Activated CD8-positive, alpha-beta T cell treated with anti-CD3 and anti-CD28 coated beads for 36 hours (primary cell): Measurements from ENCODE around the gene LIN7C. TPM values are rescaled to one million over a fixed set of nuclear protein-coding genes. Genes with fewer than 3 reads are reported as not detected.

Experiments
- ATAC-seq: fragments of 200-7000 bp; cut with Tn5 transposase; one replicate; pipeline ENCODE4 v1.10.0; 2021; ENCODE audit warnings: mild to moderate bottlenecking, moderate library complexity
- CTCF ChIA-PET: fragments of 350-600 bp; sonication (Branson Sonifier 250); formaldehyde crosslinking; loops from one replicate; lab custom pipeline; 2021; ENCODE audit warnings: antibody characterized with exemption; lab: Charles Lee
- POLR2A ChIA-PET: fragments of 350-600 bp; sonication (Branson Sonifier 250); formaldehyde crosslinking; loops from one replicate; lab custom pipeline; 2021; ENCODE audit warnings: antibody characterized with exemption; lab: Charles Lee
- DNase-seq: peaks from one replicate; pipeline ENCODE4 v3.0.0-alpha.2; 2020
- H3K27ac Mint-ChIP-seq: one replicate; pipeline ENCODE4 v1.8.0; 2021; ENCODE audit warnings: mild to moderate bottlenecking, mixed read lengths
- H3K27me3 Mint-ChIP-seq: one replicate; pipeline ENCODE4 v1.8.0; 2021; ENCODE audit warnings: mixed read lengths
- H3K36me3 Mint-ChIP-seq: one replicate; pipeline ENCODE4 v1.8.0; 2021; ENCODE audit warnings: low read depth, mixed read lengths
- H3K4me1 Mint-ChIP-seq: one replicate; pipeline ENCODE4 v1.8.0; 2021; ENCODE audit warnings: low read depth, mixed read lengths
- H3K4me3 Mint-ChIP-seq: one replicate; pipeline ENCODE4 v1.8.0; 2021; ENCODE audit warnings: mild to moderate bottlenecking, moderate library complexity, mixed read lengths
- H3K9me3 Mint-ChIP-seq: one replicate; pipeline ENCODE4 v1.8.0; 2021; ENCODE audit warnings: mixed read lengths
- intact Hi-C: fragments of 100-400 bp; cut with micrococcal nuclease; formaldehyde crosslinking; loops from one replicate; pipeline ENCODE4 v1.10.0; 2022
- total RNA-seq, 2 experiments: library from RNA; stranded (reverse); gene quantifications; one replicate each; pipeline ENCODE4 v1.2.3, GENCODE V29; 2021
- TF ChIP-seq, protein P1 (sequence below): fragments of 200-600 bp; IDR thresholded peaks from one replicate; pipeline ENCODE4 v1.8.0; 2022; ENCODE audit warnings: antibody characterized with exemption, mild to moderate bottlenecking

The LIN7C gene
- total RNA-seq, 2 experiments from 2014 or later = 26.9 to 28.9 TPM

DNA sequence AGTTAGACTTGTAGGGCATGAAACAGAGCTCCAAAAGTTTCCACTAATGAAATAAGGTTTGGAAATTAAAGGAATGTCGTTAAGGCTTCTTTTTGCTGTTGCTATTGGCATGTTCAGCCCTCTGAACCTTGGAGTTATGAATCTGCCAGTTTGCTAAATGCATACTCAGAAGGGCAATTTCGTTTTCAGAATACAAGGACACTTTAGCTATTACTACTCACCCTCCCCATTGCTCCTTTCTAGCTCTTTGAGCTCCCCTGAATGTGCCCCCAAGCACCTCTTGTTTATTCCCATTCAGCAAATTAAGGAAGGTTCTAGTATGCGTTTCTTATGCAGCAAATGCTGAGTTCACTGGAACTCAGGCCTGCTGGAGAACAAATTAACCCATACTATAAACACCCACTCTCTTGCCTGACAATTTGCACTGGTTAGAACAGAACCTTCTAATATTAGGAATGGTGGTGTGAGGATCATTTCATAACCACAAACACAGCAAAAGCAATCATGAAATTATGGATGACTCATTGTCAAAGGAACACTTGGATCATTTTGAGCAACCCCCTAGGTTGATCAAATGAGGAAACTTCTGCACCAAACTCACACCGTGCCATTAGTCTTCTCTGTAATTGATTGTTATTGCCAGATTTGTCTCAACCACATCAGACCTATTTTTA, 26.2 kb upstream of the LIN7C start:
- ATAC-seq (no peak), DNase-seq (no peak)
- intact Hi-C loops = no loop called here
- H3K27ac Mint-ChIP-seq = no peak overlapping the region
- no peaks in the 10 kb centered on the region for H3K36me3 Mint-ChIP-seq
- no peaks in the 10 kb centered on the region for H3K27me3 Mint-ChIP-seq
- no peaks in the 10 kb centered on the region for H3K9me3 Mint-ChIP-seq
- ChIA-PET CTCF (no interaction called here), POLR2A (no interaction called here)
- no peaks in the 10 kb centered on the region for H3K4me1 Mint-ChIP-seq
- no peak overlapping the region for H3K4me3 Mint-ChIP-seq
- TF ChIP-seq, protein P1, sequence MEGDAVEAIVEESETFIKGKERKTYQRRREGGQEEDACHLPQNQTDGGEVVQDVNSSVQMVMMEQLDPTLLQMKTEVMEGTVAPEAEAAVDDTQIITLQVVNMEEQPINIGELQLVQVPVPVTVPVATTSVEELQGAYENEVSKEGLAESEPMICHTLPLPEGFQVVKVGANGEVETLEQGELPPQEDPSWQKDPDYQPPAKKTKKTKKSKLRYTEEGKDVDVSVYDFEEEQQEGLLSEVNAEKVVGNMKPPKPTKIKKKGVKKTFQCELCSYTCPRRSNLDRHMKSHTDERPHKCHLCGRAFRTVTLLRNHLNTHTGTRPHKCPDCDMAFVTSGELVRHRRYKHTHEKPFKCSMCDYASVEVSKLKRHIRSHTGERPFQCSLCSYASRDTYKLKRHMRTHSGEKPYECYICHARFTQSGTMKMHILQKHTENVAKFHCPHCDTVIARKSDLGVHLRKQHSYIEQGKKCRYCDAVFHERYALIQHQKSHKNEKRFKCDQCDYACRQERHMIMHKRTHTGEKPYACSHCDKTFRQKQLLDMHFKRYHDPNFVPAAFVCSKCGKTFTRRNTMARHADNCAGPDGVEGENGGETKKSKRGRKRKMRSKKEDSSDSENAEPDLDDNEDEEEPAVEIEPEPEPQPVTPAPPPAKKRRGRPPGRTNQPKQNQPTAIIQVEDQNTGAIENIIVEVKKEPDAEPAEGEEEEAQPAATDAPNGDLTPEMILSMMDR = no peak

DNA sequence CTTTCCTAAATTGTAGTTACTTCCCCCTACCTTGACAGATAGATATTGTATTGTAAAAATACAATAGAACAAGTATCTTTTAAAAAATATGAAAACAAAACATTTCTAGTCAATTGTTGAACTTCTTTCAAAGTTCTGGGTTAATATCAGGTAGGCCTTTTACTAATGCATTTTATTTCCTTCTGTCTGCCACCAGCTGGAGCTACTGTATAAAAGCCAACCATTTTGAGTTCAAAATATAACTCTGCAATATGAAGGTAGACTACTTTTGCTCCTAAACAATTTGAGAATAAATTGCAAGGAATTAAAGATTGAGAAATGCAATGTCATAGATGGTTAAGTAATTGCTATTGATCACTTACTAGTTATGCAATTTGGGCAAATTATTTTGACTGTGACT, 22.1 kb upstream of the LIN7C start:
- Mint-ChIP-seq H3K4me1 (no peaks in the 10 kb centered on the region), H3K27me3 (no peaks in the 10 kb centered on the region), H3K9me3 (no peaks in the 10 kb centered on the region), H3K27ac (no peak overlapping the region), H3K36me3 (no peaks in the 10 kb centered on the region), H3K4me3 (no peak overlapping the region)
- no peak for DNase-seq
- CTCF ChIA-PET = no interaction called here
- TF ChIP-seq, protein P1 = no peak
- intact Hi-C loops = no loop called here
- no peak for ATAC-seq
- POLR2A ChIA-PET = no interaction called here

DNA sequence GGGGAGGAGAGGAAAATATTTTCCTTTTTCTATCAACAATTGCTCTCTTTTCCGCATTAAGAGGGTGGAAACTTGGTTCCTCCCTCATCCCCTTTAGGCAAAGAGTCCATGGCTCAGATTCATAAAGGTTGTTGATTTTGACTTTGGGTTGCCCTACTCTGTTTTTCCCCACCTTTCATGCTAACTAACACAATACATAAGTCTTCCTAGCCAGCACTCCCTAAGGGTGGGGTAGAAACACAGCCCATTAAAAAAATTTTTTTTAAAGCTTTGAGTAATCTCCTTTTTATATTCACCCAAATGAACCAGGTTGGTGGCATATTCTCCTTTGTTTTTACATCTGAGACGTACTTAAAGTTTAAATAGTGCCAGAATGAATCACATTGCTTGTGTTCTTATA, 20.0 kb upstream of the LIN7C start:
- TF ChIP-seq, protein P1 = no peak
- Mint-ChIP-seq H3K27ac (no peak overlapping the region), H3K4me1 (no peaks in the 10 kb centered on the region), H3K27me3 (no peaks in the 10 kb centered on the region), H3K9me3 (no peaks in the 10 kb centered on the region), H3K36me3 (no peaks in the 10 kb centered on the region), H3K4me3 (no peak overlapping the region)
- DNase-seq (no peak), ATAC-seq (no peak)
- CTCF ChIA-PET = interaction anchor here (1.7 kb wide), 1 partner anchor 27 kb away, joined by 3 read pairs; no protein-coding TSS in a partner anchor
- intact Hi-C loops = no loop called here
- POLR2A ChIA-PET = no interaction called here

DNA sequence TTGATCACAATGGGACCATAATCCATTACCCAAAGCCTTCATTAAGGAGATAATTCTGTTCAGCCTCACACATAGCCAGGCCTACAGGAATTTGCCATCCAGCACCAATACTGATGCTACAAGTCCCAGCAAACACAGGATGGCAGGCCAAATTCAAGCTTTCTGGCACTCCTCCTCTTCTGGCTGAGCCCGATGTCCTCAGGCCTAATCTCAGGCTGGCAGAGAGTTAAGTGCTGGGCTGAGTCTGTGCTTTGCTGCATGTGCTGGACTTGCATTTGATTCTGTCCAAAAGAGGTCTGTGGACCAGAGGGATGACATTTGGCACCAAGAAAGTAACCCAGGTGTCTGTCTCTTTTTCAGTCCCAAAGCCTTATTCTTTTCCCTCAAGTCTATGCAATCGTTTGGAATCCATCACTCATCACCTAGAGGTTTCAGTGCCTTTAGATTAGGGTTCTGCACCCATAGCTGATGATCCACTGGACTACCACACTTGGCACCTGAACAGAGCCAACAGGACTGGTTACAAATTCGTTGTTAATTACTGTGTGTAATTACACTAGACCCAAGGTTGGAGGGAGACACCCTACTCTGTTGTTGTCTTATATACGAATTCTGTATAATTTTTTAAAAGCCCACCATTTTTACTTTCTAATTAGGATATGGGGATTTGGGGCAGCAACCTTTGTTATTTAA, 19.4 kb upstream of the LIN7C start:
- Mint-ChIP-seq H3K4me1 (no peaks in the 10 kb centered on the region), H3K36me3 (no peaks in the 10 kb centered on the region), H3K27ac (no peak overlapping the region), H3K27me3 (no peaks in the 10 kb centered on the region), H3K4me3 (no peak overlapping the region), H3K9me3 (no peaks in the 10 kb centered on the region)
- ChIA-PET POLR2A (interaction anchor here (1.0 kb wide), 1 partner anchor 15 kb away, joined by 3 read pairs; no protein-coding TSS in a partner anchor), CTCF (no interaction called here)
- DNase-seq (no peak), ATAC-seq (no peak)
- TF ChIP-seq, protein P1 = no peak
- intact Hi-C loops = no loop called here

DNA sequence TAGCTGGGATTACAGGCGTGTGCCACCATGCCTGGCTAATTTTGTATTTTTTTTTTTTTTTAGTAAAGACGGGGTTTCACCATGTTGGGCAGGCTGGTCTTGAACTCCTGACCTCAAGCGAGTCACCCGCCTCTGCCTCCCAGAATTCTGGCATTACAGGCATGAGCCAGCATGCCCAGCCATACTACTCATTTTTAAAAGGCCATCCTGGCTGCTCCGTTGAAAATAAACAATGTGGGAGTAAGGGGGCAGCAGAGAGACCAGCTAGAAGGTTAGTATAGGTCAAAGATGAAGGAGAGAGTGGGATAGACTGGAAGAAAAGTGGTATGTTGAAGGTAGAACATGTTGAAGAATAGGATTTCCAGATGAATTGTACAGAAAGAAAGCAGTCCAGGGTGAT, 17.6 kb upstream of the LIN7C start:
- Mint-ChIP-seq H3K4me1 (no peaks in the 10 kb centered on the region), H3K9me3 (no peaks in the 10 kb centered on the region), H3K36me3 (no peaks in the 10 kb centered on the region), H3K27me3 (no peaks in the 10 kb centered on the region), H3K27ac (no peak overlapping the region), H3K4me3 (no peak overlapping the region)
- intact Hi-C loops = no loop called here
- no peak for ATAC-seq
- TF ChIP-seq, protein P1 = no peak
- ChIA-PET POLR2A (no interaction called here), CTCF (no interaction called here)
- DNase-seq = no peak
